Measurements from ENCODE around the gene FRMPD2.
"Not testable (repeated sequence)": the region's sequence is repeated elsewhere in the genome, so short reads cannot be mapped to it uniquely, and the experiment has no call there.

Gene FRMPD2

DNA sequence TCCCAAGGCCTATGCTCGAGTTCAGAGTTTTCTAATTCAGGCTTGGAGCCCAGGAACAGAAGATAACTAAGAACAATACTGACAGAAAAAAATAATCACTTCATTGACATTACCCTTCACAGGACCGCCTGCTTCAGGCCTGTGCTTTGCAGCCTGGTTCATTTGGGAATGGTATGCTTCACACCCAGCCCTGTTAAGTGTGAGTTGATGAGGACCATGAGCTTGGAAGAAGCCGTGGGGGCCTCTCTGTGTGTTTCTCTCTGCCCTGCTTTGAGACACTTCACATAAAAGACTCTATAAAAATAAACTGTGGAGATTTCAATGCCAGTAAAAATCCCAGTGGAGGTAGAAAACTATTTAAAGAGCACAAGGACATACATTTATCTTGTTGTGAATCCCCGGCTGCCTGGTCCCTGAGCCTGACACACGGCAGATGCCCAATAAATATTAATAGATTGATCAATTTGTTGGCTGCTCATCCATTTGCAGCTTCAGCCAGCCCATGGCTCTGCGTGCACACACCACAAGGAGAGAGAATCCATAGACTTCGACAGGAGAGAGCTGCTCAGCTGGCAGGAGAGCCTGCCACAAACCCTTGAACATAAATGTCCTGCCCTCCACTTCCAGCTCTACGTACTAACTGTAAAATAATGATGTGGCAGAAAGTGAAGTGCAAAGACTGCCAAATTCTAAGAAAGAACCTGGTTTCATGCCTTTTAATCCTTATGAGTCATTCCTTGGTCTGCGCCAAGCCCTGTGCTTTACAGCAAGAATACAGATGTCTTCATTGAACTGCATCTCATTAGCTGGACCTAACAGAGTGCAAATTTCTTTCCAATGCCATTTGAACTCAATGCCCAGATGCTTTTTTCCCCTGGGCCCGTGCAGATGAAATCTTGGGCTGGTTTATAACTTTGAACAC lies 130.5 kb downstream of the FRMPD2 start:
- not testable (repeated sequence) for H3K9me3 ChIP-seq, H3K4me1 ChIP-seq, H4K20me1 ChIP-seq, H3K4me2 ChIP-seq, H3K27me3 ChIP-seq, H3K4me3 ChIP-seq, H3K9ac ChIP-seq, H3K36me3 ChIP-seq, H3K27ac ChIP-seq

GRCh38 chr10:48140949-48141348 lies 133.5 kb downstream of the FRMPD2 start:
- H4K20me1 ChIP-seq, H3K27ac ChIP-seq, H3K36me3 ChIP-seq, H3K4me2 ChIP-seq, H3K27me3 ChIP-seq, H3K9me3 ChIP-seq, H3K4me1 ChIP-seq, H3K4me3 ChIP-seq, H3K9ac ChIP-seq: not testable (repeated sequence)

DNA sequence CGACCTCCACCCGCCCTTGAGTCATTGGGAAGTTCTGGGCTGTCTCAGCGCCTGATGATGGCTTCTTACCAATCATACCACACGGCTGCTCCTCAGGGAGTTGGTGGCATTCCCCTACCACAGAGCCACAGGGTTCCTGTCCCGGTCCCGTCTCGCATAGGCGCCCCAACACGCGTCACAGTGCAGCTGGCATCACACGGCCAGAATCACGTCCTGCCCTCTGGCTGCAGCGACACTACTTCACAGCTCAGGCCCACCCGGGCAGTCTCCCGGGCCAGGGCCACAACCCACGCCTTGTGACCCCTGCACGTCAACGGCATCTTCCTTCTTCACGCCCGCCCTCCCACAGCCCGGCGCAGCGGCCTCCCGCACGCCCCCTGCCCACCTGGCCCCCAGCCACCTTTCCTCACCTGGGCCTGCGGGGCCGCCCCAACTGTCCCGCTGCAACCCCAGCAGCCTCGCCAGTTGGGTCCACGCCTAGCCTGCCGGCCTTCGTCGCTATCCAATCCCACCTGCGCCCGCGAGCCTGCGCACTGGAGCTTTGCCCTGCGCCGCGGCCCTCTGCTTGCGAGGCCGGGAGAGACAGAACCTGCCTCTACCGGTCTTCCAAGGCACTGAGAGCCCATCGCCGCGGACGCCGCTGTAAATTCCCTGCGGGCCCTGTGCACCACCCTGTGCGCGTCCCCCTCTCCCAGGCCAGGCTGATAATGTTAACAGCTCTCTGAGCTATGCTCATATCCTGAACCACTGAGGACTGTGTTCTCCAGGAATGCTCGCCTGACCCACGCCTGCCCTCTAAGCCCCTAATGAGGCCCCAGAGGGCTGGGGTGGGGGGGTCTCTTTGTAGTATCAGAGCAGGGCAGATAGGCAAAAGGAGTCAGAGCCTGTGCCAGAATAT lies 134.3 kb downstream of the FRMPD2 start:
- not testable (repeated sequence) for H3K4me3 ChIP-seq, H3K27ac ChIP-seq, H3K9ac ChIP-seq, H3K4me1 ChIP-seq, H4K20me1 ChIP-seq, H3K36me3 ChIP-seq, H3K9me3 ChIP-seq, H3K4me2 ChIP-seq, H3K27me3 ChIP-seq

DNA sequence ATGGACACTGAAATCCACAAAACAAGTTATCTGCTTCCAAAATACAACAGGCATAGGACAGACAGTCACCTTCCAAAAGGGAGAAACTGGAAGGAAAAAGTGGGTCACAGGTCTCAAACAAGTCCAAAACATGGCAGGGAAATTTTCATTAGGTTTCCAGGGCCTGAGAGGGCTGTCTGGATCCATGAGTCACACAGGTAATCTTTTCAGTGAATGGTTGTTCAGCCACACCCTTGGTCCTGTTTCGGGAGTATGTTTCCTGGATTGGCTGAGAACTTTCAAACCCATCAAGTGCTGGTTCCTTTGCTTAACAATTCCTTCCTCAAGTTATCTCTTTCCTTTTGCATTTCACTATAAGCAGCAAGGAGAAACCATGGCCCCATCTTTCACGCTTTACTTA lies 145.5 kb downstream of the FRMPD2 start:
- not testable (repeated sequence) for H3K4me2 ChIP-seq, H3K27ac ChIP-seq, H3K9ac ChIP-seq, H3K4me3 ChIP-seq, H3K27me3 ChIP-seq, H3K36me3 ChIP-seq, H4K20me1 ChIP-seq, H3K4me1 ChIP-seq, H3K9me3 ChIP-seq

DNA sequence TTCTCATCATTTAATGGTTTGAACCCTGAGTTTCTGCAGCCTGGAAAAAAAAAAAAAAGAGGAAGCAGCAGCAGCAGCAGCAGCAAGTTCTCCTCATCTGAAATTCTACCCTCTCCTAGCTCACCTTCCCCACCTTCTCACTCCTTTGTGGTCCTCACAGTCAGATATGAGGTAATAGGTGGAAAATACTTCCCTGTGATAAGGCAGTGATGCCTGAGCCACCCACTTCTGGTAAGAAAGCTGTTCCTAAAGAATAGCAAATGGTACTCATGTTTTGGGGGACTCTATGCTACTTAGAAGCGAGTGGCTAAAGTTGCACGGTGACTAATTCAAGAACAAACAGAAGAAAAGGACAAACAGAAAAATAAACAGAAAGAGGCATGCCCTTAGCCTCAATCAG lies 148.2 kb downstream of the FRMPD2 start:
- H3K9ac ChIP-seq, H4K20me1 ChIP-seq, H3K27me3 ChIP-seq, H3K4me1 ChIP-seq, H3K36me3 ChIP-seq, H3K4me2 ChIP-seq, H3K9me3 ChIP-seq, H3K4me3 ChIP-seq, H3K27ac ChIP-seq: not testable (repeated sequence)

GRCh38 chr10:48125631-48126030 lies 148.9 kb downstream of the FRMPD2 start:
- not testable (repeated sequence) for H3K27me3 ChIP-seq, H4K20me1 ChIP-seq, H3K4me1 ChIP-seq, H3K9me3 ChIP-seq, H3K4me3 ChIP-seq, H3K4me2 ChIP-seq, H3K27ac ChIP-seq, H3K9ac ChIP-seq, H3K36me3 ChIP-seq

DNA sequence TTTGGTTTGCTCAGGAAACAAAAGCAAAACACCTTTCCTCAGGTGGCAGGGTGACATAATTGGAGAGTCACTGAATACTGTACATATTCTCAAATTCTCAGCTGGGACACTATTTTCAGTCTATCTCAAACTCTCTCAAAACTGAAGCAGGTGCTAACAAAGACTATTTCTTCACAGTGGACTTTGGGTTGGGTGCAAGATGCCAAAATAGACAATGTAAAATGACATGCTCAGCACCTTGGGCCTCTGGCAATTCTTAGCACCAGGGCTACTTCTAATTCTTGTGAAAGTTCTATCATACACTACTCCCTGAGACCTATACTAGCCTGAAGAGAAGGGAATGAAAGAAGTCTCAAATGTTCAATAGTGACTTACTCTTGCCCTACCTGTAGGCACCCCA lies 151.9 kb downstream of the FRMPD2 start:
- not testable (repeated sequence) for H3K4me2 ChIP-seq, H3K9ac ChIP-seq, H3K27ac ChIP-seq, H3K9me3 ChIP-seq, H3K27me3 ChIP-seq, H4K20me1 ChIP-seq, H3K4me1 ChIP-seq, H3K4me3 ChIP-seq, H3K36me3 ChIP-seq

DNA sequence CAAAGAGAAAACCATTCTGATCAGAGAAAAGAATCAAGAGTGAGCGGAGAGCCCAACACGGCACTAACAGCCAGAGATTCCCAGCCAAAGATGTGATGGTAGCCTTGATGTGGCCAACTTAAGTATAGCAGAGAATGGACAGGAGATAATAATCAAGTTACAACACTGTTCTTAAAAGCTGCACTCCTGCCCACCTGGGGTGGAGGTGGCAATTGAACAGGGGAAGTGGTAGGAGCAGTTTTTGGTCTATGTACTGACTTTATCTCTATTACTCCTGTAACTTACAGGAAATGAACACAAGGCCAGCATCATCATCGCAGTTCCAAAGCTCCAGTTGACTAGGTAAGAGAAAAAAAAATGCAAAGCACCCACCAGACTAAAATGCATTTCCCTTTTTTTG lies 164.2 kb downstream of the FRMPD2 start:
- H3K9me3 ChIP-seq, H3K4me3 ChIP-seq, H3K27ac ChIP-seq, H3K36me3 ChIP-seq, H3K4me2 ChIP-seq, H3K9ac ChIP-seq, H3K4me1 ChIP-seq, H4K20me1 ChIP-seq, H3K27me3 ChIP-seq: not testable (repeated sequence)

All from BLaER1 (cell line).